Bronchial smooth muscle cell (primary cell): Measurements from ENCODE around the gene OSER1. TPM values are rescaled to one million over a fixed set of nuclear protein-coding genes. Genes with fewer than 3 reads are reported as not detected.

Source experiments
- total RNA-seq: library from RNA; depleted of rRNA; stranded (reverse); fragments of >200 nt; gene quantifications from 2 replicates; pipeline ENCODE4 v1.2.1, GENCODE V29; 2014

OSER1 gene
- total RNA-seq, result 45.1 and 66.8 TPM in 2 replicates

DNA sequence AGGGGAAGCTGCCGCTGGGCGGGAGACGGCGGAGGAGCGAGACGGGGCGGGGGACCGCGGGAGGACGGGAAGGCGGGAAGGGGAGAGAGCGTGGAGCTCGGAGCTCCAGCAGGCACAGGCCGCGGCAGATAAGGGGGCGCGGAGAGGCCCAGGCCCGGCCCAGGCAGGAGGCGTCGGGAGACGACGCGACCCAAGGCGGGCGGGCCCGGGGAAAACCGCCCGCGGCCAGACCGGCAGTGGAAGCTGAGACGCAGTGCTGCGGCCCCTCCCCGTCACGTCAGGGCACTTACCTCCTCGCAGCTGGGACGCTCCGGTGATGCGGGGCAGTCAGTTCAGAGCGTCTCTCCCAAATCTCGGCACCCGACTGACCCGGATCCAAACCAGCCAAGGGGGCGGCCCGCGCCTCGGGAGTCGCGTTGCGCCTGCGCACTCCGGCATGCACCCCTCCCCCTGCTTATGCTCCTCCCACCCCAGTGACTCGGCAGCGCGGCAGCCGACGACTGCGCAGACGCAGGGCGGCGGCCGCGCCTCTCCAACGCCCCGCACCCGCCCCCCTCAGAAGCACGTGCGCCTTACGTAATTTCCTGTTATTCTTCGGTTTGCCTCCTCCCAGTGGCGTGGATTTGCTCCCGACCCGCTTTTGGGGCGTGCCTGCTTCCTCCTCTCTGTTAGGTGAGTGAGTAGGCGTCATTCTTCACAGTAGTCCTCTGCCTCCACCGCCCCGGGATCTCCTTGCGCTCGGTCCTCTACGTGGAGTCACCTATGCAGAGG, at the start of gene OSER1:
OSER1 (minus strand) TSS at position 366 of the 771 bp plus-strand sequence. CDS start 3,814 bp downstream, outside the sequence.

DNA sequence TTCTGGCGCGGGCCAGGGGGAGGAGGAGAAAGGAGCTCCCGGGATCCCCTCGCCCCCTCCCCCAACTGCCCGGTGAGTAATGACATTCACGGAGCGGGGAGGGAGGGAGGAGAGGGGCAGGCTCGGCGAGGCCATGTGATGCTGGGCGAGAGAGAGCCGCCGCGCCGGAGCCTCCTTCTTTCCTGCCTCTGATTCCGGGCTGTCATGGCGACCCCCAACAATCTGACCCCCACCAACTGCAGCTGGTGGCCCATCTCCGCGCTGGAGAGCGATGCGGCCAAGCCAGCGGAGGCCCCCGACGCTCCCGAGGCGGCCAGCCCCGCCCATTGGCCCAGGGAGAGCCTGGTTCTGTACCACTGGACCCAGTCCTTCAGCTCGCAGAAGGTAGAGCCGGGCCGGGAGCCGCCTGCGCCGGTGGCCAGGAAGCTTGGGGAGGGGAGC, 36.6 kb upstream of the OSER1 start, which contains the start of gene GDAP1L1:
GDAP1L1 (plus strand) TSS at position 178 of the 441 bp plus-strand sequence; CDS start at position 205, 27 bp downstream.

DNA sequence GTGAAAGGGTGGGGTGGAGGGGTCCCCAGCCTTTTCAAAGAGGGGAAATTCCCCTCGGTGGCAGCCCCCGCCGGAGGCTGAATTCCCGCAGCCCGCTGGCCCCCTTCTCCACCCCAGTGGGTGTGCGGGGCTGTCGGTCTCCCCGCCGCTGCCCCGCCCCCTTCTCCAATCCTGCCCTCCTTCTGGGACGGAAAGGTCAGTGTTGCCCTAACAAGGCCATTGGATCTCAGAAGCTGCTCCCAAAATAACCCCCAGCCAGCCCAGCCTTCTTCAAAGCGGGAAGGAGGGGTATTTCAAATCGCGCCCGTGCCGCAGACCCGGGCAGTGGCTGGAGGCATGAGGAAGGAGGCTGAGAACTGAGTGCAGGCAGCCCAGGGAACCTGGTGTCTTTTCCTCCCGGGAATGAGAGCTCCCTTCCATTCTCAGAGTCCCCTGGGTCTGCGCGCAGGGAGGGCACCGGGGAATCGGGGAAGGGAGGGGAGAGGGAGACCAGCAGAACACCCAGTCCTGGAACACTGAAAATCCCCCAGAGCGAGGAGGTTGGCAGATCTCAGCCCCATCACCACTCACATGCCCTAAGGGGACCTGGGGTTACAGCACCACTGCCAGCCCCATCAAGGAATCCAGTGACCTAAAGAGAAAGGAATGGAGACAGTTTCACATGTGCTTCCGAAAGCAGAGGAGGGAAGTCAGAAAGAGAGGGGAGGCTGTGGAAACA, 23.4 kb downstream of the OSER1 start, which contains the start of gene JPH2:
JPH2 (minus strand) TSS at position 135 of the 718 bp plus-strand sequence. CDS start 483 bp downstream, outside the sequence.

Other genes with a start within 250 kb of the OSER1 start
- gene JPH2, start 23.6 kb downstream of the OSER1 start, total RNA-seq, result under 0.01 TPM in 1 of 2 replicates, not detected in the other
- gene GDAP1L1, start 36.5 kb upstream of the OSER1 start, total RNA-seq, result 0.17 TPM in 1 of 2 replicates, not detected in the other
- 4.4 and 6.7 TPM in 2 replicates for gene FITM2, start 100.4 kb upstream of the OSER1 start, total RNA-seq
- gene R3HDML, start 126.3 kb upstream of the OSER1 start, total RNA-seq, result not detected in 2 replicates
- not detected in 2 replicates for gene HNF4A, start 144.9 kb upstream of the OSER1 start, total RNA-seq